GM19452 (cell line): ENCODE measurements around the gene LRPPRC.

ENCODE experiments used
- ATAC-seq: cut with Tn5 transposase; IDR thresholded peaks from one replicate; pipeline ENCODE4 v1.9.1; 2021; ENCODE audit not compliant: unreplicated experiment

Gene LRPPRC

DNA sequence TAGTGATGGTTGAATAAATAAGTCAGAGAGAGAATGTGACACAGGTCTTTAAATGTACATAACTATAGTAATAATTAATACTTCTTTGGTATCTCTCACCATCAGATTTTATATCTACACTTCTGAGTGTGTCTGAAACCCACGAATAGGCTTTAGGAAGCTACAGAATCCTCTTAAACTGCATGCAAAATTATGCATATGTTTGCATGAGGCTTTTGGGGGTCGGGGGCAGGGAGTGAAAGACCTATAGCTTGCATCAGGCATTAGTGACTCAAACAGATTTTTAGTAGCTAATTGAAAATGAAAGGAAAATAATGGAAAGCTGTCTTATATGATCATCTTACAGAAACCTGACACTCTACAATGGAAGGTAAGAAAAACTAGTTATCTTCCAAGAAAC lies 14.9 kb downstream of the LRPPRC start:
- no peak for ATAC-seq

- ATAC-seq, result no peak
Measured at GRCh38 chr2:43977677-43978375, 18.0 kb downstream of the LRPPRC start.

- ATAC-seq, result no peak
Measured at GRCh38 chr2:43960921-43961320, 34.9 kb downstream of the LRPPRC start.

DNA sequence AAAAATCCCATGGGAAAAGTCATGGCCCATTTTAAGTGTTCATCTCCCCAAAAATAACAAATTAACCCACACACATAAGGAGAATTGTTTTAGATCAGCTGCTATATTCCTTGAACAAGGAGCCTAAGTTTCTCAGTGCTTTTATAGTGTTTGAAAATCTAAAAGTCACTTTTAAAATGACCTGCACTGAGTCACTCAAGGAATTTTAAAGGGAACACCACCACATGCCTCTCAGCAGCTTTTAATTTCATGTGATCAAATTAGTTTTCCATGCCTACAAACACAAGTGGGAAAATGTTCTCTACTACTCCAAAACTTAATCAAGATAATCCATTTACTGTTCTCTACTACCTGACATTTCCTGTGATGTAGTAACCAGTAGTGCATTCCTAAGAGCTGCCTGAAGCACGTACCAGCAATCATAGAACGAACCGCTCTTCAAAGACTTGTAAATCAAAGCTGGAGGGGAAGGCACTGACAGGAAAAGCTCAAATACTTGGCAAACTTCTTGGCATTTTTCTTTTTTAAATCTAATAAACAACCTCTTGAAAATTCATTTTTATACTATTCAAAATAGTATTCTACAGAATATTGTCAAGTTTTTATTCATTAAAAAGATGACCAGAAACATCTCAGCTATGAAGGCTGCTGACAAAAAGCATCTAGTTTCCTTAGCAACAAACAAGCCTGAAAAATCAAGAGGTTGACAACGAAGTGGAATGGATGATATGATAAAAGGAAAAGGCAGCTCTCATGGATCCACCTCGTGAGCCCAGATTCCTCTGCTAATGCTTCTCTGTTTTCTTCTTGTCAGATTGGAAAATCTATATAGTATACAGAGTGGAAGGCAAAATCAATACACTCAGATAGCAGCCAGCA lies 37.2 kb downstream of the LRPPRC start:
- no peak for ATAC-seq

DNA sequence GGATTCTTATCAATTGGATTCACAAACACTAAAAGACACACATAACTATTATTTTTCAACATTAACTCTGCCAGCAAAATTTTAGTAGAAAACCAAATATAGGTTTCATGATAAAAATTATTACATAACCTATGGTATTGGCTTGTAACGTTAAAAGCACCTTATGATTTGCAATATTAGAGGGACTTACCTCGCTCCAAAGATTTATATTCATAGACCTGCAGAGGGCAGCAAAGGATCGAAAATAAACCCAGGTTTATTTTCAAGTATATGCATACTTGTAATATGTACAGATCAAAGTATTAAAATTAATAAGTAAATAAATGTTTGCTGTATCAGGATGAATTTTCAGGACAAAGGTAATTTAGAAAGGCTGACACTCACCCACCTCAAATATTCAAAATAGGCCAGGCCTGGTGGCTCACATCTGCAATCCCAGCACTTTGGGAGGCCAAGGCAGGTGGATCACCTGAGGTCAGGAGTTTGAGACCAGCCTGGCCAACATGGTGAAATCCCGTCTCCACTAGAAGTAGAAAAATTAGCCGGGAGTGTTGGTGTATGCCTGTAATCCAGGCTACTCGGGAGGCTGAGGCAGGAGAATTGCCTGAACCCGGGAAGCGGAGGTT lies 45.3 kb downstream of the LRPPRC start:
- no peak for ATAC-seq

DNA sequence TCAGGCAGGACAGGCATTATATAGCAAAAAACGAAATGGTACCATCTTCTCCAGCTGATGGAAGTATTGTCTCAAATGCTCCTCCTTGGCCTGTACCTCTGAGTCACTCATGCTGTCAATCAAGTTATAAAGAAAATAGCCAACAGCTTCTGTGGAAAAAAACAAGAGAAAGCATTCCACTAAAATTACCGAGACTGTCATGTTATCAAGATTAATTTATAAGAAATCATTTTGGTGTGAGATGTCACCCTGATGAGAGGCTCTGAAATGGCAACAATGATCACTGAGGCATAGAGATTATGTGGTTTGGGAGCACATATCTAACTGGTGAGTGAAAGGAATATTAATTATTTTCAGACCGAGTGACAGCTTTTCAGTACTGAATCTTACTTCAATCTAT lies 47.4 kb downstream of the LRPPRC start:
- no peak for ATAC-seq

GRCh38 chr2:43946685-43947084 lies 49.1 kb downstream of the LRPPRC start:
- ATAC-seq, result no peak

- no peak for ATAC-seq
Measured at GRCh38 chr2:43945439-43945838, 50.4 kb downstream of the LRPPRC start.

GRCh38 chr2:43944915-43945314 lies 50.9 kb downstream of the LRPPRC start:
- no peak for ATAC-seq

DNA sequence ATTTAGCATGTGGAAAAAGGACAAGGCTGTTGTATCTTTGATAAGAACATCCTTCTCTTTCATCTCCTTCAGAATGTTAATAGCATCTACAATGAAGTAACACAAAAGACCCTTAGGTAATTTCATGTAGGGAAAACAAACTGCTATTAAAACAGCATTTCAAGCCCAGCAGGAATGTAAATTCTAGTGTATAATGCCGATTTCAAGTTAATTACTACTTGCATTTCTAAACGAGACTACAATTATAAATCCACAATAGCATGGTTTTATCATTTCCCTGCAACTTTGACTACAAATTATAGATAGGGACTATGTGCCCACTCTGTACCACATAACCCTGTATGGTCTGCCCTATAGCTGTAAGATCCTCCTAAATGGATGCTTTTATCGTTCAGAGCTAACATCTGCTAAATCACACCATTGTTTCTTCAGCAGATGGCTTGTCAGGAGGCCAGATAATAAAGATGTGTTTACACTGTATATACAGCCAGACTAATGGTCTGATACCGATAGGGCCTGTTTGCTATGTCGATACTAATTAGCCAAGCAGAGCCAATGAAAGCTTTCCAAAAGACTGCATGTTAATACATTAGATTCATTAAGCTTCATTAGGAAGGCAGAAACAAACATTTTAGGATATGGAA lies 51.9 kb downstream of the LRPPRC start:
- ATAC-seq, result no peak

- ATAC-seq, result no peak
Measured at GRCh38 chr2:43943323-43943722, 52.5 kb downstream of the LRPPRC start.

DNA sequence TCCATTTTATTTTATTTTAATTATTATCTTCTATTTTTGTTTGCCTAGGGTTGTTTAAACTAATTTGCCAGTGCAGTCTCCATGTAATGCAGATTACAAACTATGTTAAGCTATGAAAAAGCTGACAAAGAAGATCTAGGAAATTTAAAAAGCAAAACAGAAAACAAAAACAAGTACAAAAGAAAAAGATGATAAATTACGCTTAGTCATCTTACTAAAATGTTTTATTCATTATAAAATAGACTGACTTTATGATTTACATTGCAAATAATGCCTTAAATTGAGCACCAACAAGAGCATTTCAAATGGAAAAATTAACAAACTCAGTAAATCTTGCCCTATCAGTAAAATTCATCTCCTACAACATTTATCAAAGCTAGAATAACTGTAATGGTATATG lies 52.9 kb downstream of the LRPPRC start:
- ATAC-seq, result no peak

DNA sequence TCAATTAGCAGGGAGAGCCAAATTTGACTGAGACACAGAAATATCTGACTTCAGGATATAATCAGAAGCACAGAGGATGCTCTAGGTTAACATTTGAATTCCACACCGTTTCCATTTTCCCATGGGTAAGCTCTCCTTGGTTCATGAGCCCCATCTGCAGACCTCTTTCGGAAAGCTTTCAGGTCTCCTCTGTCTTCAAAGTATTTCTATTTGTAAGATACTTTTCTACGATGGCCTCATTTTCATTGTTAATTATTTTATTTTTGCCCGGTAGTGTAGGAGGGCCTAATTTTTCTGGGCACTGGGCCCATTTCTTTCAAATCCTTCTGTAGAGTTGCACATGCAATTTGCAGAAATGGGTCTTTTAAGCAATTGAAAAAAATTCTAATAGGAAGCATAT lies 53.8 kb downstream of the LRPPRC start:
- no peak for ATAC-seq

DNA sequence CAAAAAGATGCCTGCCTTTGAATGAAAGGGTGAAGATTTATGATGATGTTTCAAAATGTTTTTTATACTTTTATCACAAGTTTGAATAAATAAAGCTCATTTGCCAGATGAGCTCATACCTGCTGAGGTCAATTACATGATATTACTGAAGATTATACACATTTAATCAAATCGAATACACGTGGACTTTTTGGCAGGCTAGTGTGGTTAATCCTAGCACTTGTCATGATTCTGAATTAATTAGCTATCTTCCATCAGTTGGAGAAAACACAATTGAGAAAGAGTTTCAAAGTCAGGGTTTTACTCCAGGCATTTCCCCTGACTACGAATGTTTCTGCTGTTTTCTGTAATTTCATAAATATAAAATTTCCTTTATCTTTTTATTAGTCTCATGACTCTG lies 54.4 kb downstream of the LRPPRC start:
- no peak for ATAC-seq

DNA sequence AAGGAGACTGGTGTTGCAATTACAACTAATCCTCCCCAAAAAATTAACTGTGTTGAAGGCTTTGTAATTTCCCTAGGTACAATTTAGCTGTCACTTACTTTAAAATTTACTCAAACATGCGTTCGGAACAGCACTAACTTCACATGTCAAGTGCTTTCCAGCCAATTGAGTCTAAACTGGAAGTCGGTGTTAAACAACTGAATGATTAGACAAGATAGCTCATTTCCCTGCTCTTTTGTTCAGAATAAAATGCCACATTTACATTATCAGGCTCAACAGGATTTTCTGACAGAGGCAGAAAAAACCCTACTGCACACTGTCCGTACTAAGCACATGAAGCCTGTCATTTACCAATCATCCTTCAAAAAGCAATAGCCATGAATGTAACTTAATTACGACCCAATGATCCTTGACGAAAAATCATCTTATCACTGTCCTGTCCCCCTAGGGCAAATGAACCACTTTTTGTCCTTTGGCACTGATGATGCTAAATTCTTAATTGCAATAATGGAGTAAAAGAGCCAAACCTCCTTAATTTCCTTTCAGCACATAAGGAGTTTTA lies 56.0 kb downstream of the LRPPRC start:
- no peak for ATAC-seq

DNA sequence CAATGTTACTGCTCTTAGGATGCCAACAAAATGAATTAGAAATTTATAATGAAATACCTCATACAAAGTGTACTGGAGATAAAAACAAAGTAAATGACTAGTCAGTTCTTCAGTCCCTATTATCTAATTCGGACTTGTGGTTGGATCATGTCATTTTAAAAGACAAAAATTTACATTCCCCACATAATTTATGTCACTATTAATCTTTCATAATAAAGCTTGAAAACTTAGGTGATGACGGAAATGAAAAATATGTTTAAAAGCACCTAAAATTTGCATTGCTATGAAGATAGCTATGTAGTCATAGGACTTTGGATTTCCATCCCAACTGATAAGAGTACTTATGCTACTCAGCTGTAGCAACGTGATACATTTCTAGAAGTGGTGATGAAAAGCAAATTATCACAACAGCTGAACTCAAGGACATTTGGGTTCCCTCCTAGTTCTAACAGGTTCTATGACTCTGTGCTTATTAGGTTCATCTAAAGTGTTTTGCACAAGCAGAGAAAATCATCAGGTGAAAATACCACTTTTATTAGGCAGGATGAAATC lies 58.4 kb downstream of the LRPPRC start:
- no peak for ATAC-seq

- no peak for ATAC-seq
Measured at GRCh38 chr2:43934567-43934966, 61.2 kb downstream of the LRPPRC start.

- ATAC-seq, result no peak
Measured at GRCh38 chr2:43931293-43931692, 64.5 kb downstream of the LRPPRC start.

GRCh38 chr2:43927442-43927841 lies 68.3 kb downstream of the LRPPRC start:
- ATAC-seq, result no peak

- ATAC-seq, result no peak
Measured at GRCh38 chr2:43925431-43925830, 70.4 kb downstream of the LRPPRC start.

DNA sequence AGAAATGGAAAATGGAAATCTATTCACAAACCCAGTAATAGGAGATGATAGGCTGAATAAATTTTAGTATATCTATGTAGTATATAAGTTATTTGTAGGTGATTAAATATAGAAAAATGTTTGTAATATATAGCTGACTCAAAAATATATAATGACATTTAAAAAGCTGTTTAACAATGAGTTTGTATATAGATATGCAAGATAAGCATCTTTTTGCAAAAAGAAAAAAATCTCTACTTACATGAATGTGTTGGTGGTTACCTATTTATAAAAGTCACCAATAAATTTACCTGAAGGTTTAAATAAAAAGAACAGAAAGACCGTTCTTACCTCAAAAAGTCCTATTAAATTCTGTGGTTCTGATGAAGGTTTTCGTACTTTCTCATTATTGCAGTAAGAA lies 71.3 kb downstream of the LRPPRC start:
- no peak for ATAC-seq
